ENCODE measurements around the gene COPE.

COPE gene

GRCh38 chr19:18865973-18866799, 53.0 kb downstream of the COPE start:
- H3K36me3 ChIP-seq (ENCODE audit: control insufficient read depth, insufficient read depth, low read length), result peaks cover 43% of the 10 kb centered on the region

GRCh38 chr19:18865106-18865972, 53.8 kb downstream of the COPE start:
- H3K9me3 ChIP-seq (ENCODE audit: control insufficient read depth, insufficient read depth, low read length), result no peaks in the 10 kb centered on the region
- H3K4me3 ChIP-seq (ENCODE audit: low read length), result no peak overlapping the region
- DNase-seq (ENCODE audit: low read depth, low spot score), result no peak
- no CpG with 5 or more reads among the region's 27 CpGs for WGBS (ENCODE audit: insufficient coverage, insufficient read length)
- H3K36me3 ChIP-seq (ENCODE audit: control insufficient read depth, insufficient read depth, low read length), result peaks cover 51% of the 10 kb centered on the region
- H3K4me1 ChIP-seq (ENCODE audit: control insufficient read depth, insufficient read depth, low read length), result no peaks in the 10 kb centered on the region
- no peaks in the 10 kb centered on the region for H3K27me3 ChIP-seq (ENCODE audit: control insufficient read depth, insufficient read depth, low read length)
- H3K27ac ChIP-seq (ENCODE audit: low read length), result no peak overlapping the region

More at GRCh38 chr19:18865973-18866799, 53.0 kb downstream of the COPE start:
- 0 out of 2 replicates have a peak, but pooled peaks cover 3% of the 10 kb centered on the region for H3K4me1 ChIP-seq (ENCODE audit: control insufficient read depth, insufficient read depth, low read length)
- no peaks in the 10 kb centered on the region for H3K27me3 ChIP-seq (ENCODE audit: control insufficient read depth, insufficient read depth, low read length)
- WGBS (ENCODE audit: insufficient coverage, insufficient read length), result no CpG with 5 or more reads among the region's 38 CpGs
- H3K9me3 ChIP-seq (ENCODE audit: control insufficient read depth, insufficient read depth, low read length), result no peaks in the 10 kb centered on the region
- no peak for DNase-seq (ENCODE audit: low read depth, low spot score)
- no peak overlapping the region for H3K27ac ChIP-seq (ENCODE audit: low read length)
- H3K4me3 ChIP-seq (ENCODE audit: low read length), result no peak overlapping the region

DNA sequence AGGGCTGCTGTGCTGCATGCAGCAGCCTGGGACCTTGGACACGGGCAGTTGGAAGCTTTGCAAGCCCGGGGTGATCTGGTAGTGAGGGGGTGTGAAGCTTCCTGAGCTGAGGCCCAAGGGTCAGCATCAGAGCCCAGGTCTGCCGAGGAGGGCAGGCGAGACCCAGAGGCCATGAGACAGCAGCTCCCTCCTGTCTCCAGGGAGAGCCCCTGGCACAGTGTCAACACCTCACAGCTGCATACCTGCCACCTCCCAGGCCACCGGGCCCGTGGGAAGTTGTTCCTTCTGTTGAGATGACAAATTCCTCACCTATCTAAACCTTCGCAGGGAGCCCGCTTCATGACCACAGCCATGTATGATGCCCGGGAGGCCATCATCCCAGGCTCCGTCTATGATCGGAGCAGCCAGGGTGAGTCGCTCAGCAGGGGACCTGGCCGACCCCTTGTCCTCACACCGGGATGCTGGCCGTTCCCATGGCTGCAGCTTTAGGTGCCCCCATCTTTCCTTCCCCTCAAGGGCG, 55.3 kb downstream of the COPE start:
- Histone ChIP-seq H3K9me3 (ENCODE audit: control insufficient read depth, insufficient read depth, low read length) (no peaks in the 10 kb centered on the region), H3K27ac (ENCODE audit: low read length) (no peak overlapping the region), H3K4me3 (ENCODE audit: low read length) (no peak overlapping the region), H3K4me1 (ENCODE audit: control insufficient read depth, insufficient read depth, low read length) (no peaks in the 10 kb centered on the region), H3K27me3 (ENCODE audit: control insufficient read depth, insufficient read depth, low read length) (no peaks in the 10 kb centered on the region), H3K36me3 (ENCODE audit: control insufficient read depth, insufficient read depth, low read length) (peaks cover 65% of the 10 kb centered on the region)
- no CpG with 5 or more reads among the region's 16 CpGs for WGBS (ENCODE audit: insufficient coverage, insufficient read length)
- DNase-seq (ENCODE audit: low read depth, low spot score), result no peak

GRCh38 chr19:18862976-18863842, 56.0 kb downstream of the COPE start:
- peaks cover 66% of the 10 kb centered on the region for H3K36me3 ChIP-seq (ENCODE audit: control insufficient read depth, insufficient read depth, low read length)
- WGBS (ENCODE audit: insufficient coverage, insufficient read length), result no CpG with 5 or more reads among the region's 33 CpGs
- no peaks in the 10 kb centered on the region for H3K27me3 ChIP-seq (ENCODE audit: control insufficient read depth, insufficient read depth, low read length)
- no peak overlapping the region for H3K27ac ChIP-seq (ENCODE audit: low read length)
- no peaks in the 10 kb centered on the region for H3K4me1 ChIP-seq (ENCODE audit: control insufficient read depth, insufficient read depth, low read length)
- H3K4me3 ChIP-seq (ENCODE audit: low read length), result no peak overlapping the region
- DNase-seq (ENCODE audit: low read depth, low spot score), result no peak
- H3K9me3 ChIP-seq (ENCODE audit: control insufficient read depth, insufficient read depth, low read length), result no peaks in the 10 kb centered on the region

GRCh38 chr19:18861917-18862316, 57.3 kb downstream of the COPE start:
- Histone ChIP-seq H3K4me3 (ENCODE audit: low read length) (no peak overlapping the region), H3K27ac (ENCODE audit: low read length) (no peak overlapping the region), H3K27me3 (ENCODE audit: control insufficient read depth, insufficient read depth, low read length) (no peaks in the 10 kb centered on the region), H3K4me1 (ENCODE audit: control insufficient read depth, insufficient read depth, low read length) (no peaks in the 10 kb centered on the region), H3K36me3 (ENCODE audit: control insufficient read depth, insufficient read depth, low read length) (peaks cover 68% of the 10 kb centered on the region), H3K9me3 (ENCODE audit: control insufficient read depth, insufficient read depth, low read length) (no peaks in the 10 kb centered on the region)
- DNase-seq (ENCODE audit: low read depth, low spot score), result no peak
- no CpG with 5 or more reads among the region's 12 CpGs for WGBS (ENCODE audit: insufficient coverage, insufficient read length)

GRCh38 chr19:18861235-18861634, 58.0 kb downstream of the COPE start:
- H3K27ac ChIP-seq (ENCODE audit: low read length), result no peak overlapping the region
- no peak overlapping the region for H3K4me3 ChIP-seq (ENCODE audit: low read length)
- H3K9me3 ChIP-seq (ENCODE audit: control insufficient read depth, insufficient read depth, low read length), result no peaks in the 10 kb centered on the region
- H3K4me1 ChIP-seq (ENCODE audit: control insufficient read depth, insufficient read depth, low read length), result no peaks in the 10 kb centered on the region
- no peak for DNase-seq (ENCODE audit: low read depth, low spot score)
- H3K27me3 ChIP-seq (ENCODE audit: control insufficient read depth, insufficient read depth, low read length), result no peaks in the 10 kb centered on the region
- H3K36me3 ChIP-seq (ENCODE audit: control insufficient read depth, insufficient read depth, low read length), result peaks cover 75% of the 10 kb centered on the region
- no CpG with 5 or more reads among the region's 9 CpGs for WGBS (ENCODE audit: insufficient coverage, insufficient read length)

DNA sequence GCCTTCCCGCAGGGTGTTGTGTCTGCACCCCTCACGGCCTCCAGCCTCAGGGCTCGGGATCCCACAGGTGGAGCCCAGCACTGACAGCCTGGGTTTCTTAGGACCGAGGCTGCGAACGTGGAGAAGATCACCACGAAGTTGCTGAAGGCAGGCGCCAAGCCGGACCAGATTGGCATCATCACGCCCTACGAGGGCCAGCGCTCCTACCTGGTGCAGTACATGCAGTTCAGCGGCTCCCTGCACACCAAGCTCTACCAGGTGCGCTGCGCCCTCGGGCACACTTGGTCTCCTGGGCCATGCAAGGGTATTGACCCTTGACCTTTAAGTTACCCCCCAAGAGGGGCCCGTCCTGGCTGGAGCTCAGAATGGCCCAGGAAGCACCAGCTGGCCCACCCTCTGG, 58.5 kb downstream of the COPE start:
- WGBS (ENCODE audit: insufficient coverage, insufficient read length), result no CpG with 5 or more reads among the region's 17 CpGs
- H3K27me3 ChIP-seq (ENCODE audit: control insufficient read depth, insufficient read depth, low read length), result no peaks in the 10 kb centered on the region
- H3K4me3 ChIP-seq (ENCODE audit: low read length), result no peak overlapping the region
- no peaks in the 10 kb centered on the region for H3K9me3 ChIP-seq (ENCODE audit: control insufficient read depth, insufficient read depth, low read length)
- H3K4me1 ChIP-seq (ENCODE audit: control insufficient read depth, insufficient read depth, low read length), result no peaks in the 10 kb centered on the region
- H3K27ac ChIP-seq (ENCODE audit: low read length), result no peak overlapping the region
- peaks cover 76% of the 10 kb centered on the region for H3K36me3 ChIP-seq (ENCODE audit: control insufficient read depth, insufficient read depth, low read length)
- DNase-seq (ENCODE audit: low read depth, low spot score), result no peak

DNA sequence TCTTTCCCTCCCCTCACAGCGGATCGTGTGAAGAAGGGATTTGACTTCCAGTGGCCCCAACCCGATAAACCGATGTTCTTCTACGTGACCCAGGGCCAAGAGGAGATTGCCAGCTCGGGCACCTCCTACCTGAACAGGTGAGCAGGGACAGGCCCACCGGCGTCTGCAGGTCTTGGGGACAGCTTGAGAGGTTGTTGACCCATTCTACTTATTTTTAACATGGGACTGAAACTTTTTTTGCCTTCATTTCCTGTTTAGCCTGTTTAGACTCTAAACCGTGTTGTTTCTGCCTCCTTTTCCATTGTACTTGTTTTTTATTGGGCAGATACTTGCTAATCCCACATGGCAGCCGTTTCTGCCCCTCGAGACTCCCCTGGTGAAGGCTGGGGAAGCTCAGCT, 58.9 kb downstream of the COPE start:
- Histone ChIP-seq H3K4me1 (ENCODE audit: control insufficient read depth, insufficient read depth, low read length) (no peaks in the 10 kb centered on the region), H3K27me3 (ENCODE audit: control insufficient read depth, insufficient read depth, low read length) (no peaks in the 10 kb centered on the region), H3K36me3 (ENCODE audit: control insufficient read depth, insufficient read depth, low read length) (peaks cover 79% of the 10 kb centered on the region), H3K4me3 (ENCODE audit: low read length) (no peak overlapping the region), H3K27ac (ENCODE audit: low read length) (no peak overlapping the region), H3K9me3 (ENCODE audit: control insufficient read depth, insufficient read depth, low read length) (no peaks in the 10 kb centered on the region)
- WGBS (ENCODE audit: insufficient coverage, insufficient read length), result no CpG with 5 or more reads among the region's 11 CpGs
- DNase-seq (ENCODE audit: low read depth, low spot score), result no peak

DNA sequence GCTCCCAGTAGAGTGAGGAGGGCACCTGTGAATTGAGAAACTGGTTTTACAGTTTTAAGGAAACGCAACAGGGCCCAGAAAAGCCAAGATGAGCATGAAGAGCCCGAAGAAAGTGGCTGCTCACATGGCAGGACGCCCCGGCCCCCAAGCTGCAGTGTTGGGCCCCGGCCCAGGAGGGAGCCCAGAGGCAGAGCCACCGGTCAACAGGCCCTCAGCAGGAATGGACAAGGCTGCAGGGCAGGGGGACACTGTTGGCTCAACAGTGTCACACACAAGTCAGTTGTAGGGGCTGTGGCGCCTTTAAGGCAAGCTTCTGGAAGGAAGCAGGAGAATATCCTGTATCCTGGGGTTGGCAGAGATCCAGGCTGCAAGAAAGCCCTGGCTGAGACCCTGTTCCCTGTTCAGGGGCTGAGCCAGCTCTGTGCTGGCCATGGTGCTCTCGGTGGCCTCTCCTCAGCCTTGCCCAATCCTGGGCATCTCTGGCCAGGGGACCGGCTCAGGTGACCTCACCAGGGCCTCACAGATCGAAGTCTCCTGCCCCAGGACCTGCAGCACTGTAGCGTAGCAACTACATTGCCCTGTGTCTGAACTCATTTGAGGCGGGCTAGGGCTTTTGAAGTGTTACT, 59.4 kb downstream of the COPE start:
- no CpG with 5 or more reads among the region's 12 CpGs for WGBS (ENCODE audit: insufficient coverage, insufficient read length)

More for the DNA sequence above, 59.4 kb downstream of the COPE start:
- no peaks in the 10 kb centered on the region for H3K4me1 ChIP-seq (ENCODE audit: control insufficient read depth, insufficient read depth, low read length)
- H3K27me3 ChIP-seq (ENCODE audit: control insufficient read depth, insufficient read depth, low read length), result no peaks in the 10 kb centered on the region
- no peaks in the 10 kb centered on the region for H3K9me3 ChIP-seq (ENCODE audit: control insufficient read depth, insufficient read depth, low read length)
- H3K4me3 ChIP-seq (ENCODE audit: low read length), result no peak overlapping the region
- DNase-seq (ENCODE audit: low read depth, low spot score), result no peak
- no peak overlapping the region for H3K27ac ChIP-seq (ENCODE audit: low read length)
- H3K36me3 ChIP-seq (ENCODE audit: control insufficient read depth, insufficient read depth, low read length), result peaks cover 80% of the 10 kb centered on the region
